MG63 (cell line): ENCODE results near the gene GPR162. TPM values are rescaled to one million over a fixed set of nuclear protein-coding genes. Genes with fewer than 3 reads are reported as not detected.
A peak's percentile ranks its signal among the peaks of the same experiment; 100 is the strongest.

Source experiments
- DNase-seq: peaks from one replicate; pipeline ENCODE4 v3.0.0-alpha.2; 2020
- H3K27me3 ChIP-seq: fragments of 250-450 bp; sonication (Bioruptor Pico); 2 replicates; pipeline ENCODE4 v1.5.1; 2020; ENCODE audit warnings: mild to moderate bottlenecking, moderate library complexity
- H3K36me3 ChIP-seq: fragments of 250-450 bp; sonication (Bioruptor Pico); 2 replicates; pipeline ENCODE4 v1.5.1; 2020; ENCODE audit warnings: mild to moderate bottlenecking, moderate library complexity
- H3K4me3 ChIP-seq: fragments of 250-450 bp; sonication (Bioruptor Pico); 2 replicates; pipeline ENCODE4 v1.5.1; 2020; ENCODE audit warnings: mild to moderate bottlenecking, moderate library complexity
- H3K9me3 ChIP-seq: fragments of 250-450 bp; sonication (Bioruptor Pico); 2 replicates; pipeline ENCODE4 v1.5.1; 2020; ENCODE audit warnings: mild to moderate bottlenecking, moderate library complexity
- total RNA-seq: library from RNA; depleted of rRNA; stranded (reverse); fragments of >200 nt; shearing (Covaris generic); gene quantifications from 2 replicates; pipeline ENCODE4 v1.2.3, GENCODE V29; 2014; ENCODE audit warnings: low replicate concordance; rRNA removed

GPR162 gene
- not detected in 2 replicates for total RNA-seq

- DNase-seq: peak; percentile 38
- peaks cover 26% of the 10 kb centered on the region for H3K27me3 ChIP-seq
- H3K9me3 ChIP-seq: no peaks in the 10 kb centered on the region
- no peaks in the 10 kb centered on the region for H3K36me3 ChIP-seq
- H3K4me3 ChIP-seq: peak within 1 kb of the TSS; percentile 8; the same call in 1 of the 2 replicates
Observed at GRCh38 chr12:6821591-6822425, at the start of gene GPR162. Gene GPR162, plus strand, starts transcription at chr12:6821821. Its CDS starts 2,078 bp downstream, at chr12:6823899.

GRCh38 chr12:6772331-6772695 lies 49.3 kb upstream of the GPR162 start, which contains the start of gene LAG3:
Gene LAG3, plus strand, starts transcription at chr12:6772520. Its CDS starts 333 bp downstream, at chr12:6772853.
- peaks cover 37% of the 10 kb centered on the region for H3K36me3 ChIP-seq
- H3K4me3 ChIP-seq: no peak within 1 kb of the TSS
- no peak for DNase-seq
- no peaks in the 10 kb centered on the region for H3K9me3 ChIP-seq
- H3K27me3 ChIP-seq: no peaks in the 10 kb centered on the region

GRCh38 chr12:6772726-6773589 lies 48.7 kb upstream of the GPR162 start:
- DNase-seq: no peak
- Histone ChIP-seq H3K4me3 (no peak overlapping the region), H3K36me3 (peaks cover 33% of the 10 kb centered on the region), H3K27me3 (no peaks in the 10 kb centered on the region), H3K9me3 (no peaks in the 10 kb centered on the region)

- H3K4me3 ChIP-seq: no peak overlapping the region
- DNase-seq: no peak
- no peaks in the 10 kb centered on the region for H3K9me3 ChIP-seq
- H3K27me3 ChIP-seq: no peaks in the 10 kb centered on the region
- H3K36me3 ChIP-seq: peaks cover 25% of the 10 kb centered on the region
Observed at GRCh38 chr12:6773590-6774351, 47.9 kb upstream of the GPR162 start.

- peaks cover 18% of the 10 kb centered on the region for H3K36me3 ChIP-seq
- H3K9me3 ChIP-seq: no peaks in the 10 kb centered on the region
- H3K4me3 ChIP-seq: no peak overlapping the region
- no peak for DNase-seq
- H3K27me3 ChIP-seq: no peaks in the 10 kb centered on the region
Observed at GRCh38 chr12:6774499-6775062, 47.0 kb upstream of the GPR162 start.

- H3K36me3 ChIP-seq: peaks cover 12% of the 10 kb centered on the region
- H3K4me3 ChIP-seq: no peak overlapping the region
- H3K9me3 ChIP-seq: no peaks in the 10 kb centered on the region
- H3K27me3 ChIP-seq: no peaks in the 10 kb centered on the region
- no peak for DNase-seq
Observed at GRCh38 chr12:6775185-6776174, 46.1 kb upstream of the GPR162 start.

- Histone ChIP-seq H3K27me3 (no peaks in the 10 kb centered on the region), H3K4me3 (no peak overlapping the region), H3K36me3 (no peaks in the 10 kb centered on the region), H3K9me3 (no peaks in the 10 kb centered on the region)
- DNase-seq: no peak
Observed at GRCh38 chr12:6777386-6777785, 44.2 kb upstream of the GPR162 start.

GRCh38 chr12:6778217-6778573 lies 43.4 kb upstream of the GPR162 start:
- Histone ChIP-seq H3K4me3 (no peak overlapping the region), H3K9me3 (no peaks in the 10 kb centered on the region), H3K36me3 (no peaks in the 10 kb centered on the region), H3K27me3 (no peaks in the 10 kb centered on the region)
- DNase-seq: peak; percentile 20

- Histone ChIP-seq H3K9me3 (no peaks in the 10 kb centered on the region), H3K4me3 (peak overlapping the region; percentile 33), H3K27me3 (no peaks in the 10 kb centered on the region), H3K36me3 (no peaks in the 10 kb centered on the region)
- DNase-seq: peak; percentile 90
Observed at GRCh38 chr12:6778574-6779550, 42.8 kb upstream of the GPR162 start.

GRCh38 chr12:6779708-6780432 lies 41.8 kb upstream of the GPR162 start:
- no peaks in the 10 kb centered on the region for H3K36me3 ChIP-seq
- no peak overlapping the region for H3K4me3 ChIP-seq
- DNase-seq: no peak
- H3K9me3 ChIP-seq: no peaks in the 10 kb centered on the region
- H3K27me3 ChIP-seq: no peaks in the 10 kb centered on the region

GRCh38 chr12:6780573-6780972 lies 41.0 kb upstream of the GPR162 start:
- no peaks in the 10 kb centered on the region for H3K36me3 ChIP-seq
- no peak for DNase-seq
- no peaks in the 10 kb centered on the region for H3K9me3 ChIP-seq
- H3K27me3 ChIP-seq: no peaks in the 10 kb centered on the region
- H3K4me3 ChIP-seq: no peak overlapping the region

GRCh38 chr12:6782119-6782518 lies 39.5 kb upstream of the GPR162 start:
- Histone ChIP-seq H3K4me3 (no peak overlapping the region), H3K27me3 (no peaks in the 10 kb centered on the region), H3K36me3 (no peaks in the 10 kb centered on the region), H3K9me3 (no peaks in the 10 kb centered on the region)
- no peak for DNase-seq

GRCh38 chr12:6782850-6783566 lies 38.6 kb upstream of the GPR162 start:
- no peaks in the 10 kb centered on the region for H3K36me3 ChIP-seq
- H3K27me3 ChIP-seq: no peaks in the 10 kb centered on the region
- H3K9me3 ChIP-seq: no peaks in the 10 kb centered on the region
- DNase-seq: no peak
- H3K4me3 ChIP-seq: no peak overlapping the region
